Sigmoid colon (tissue), 7 donors: Measurements from ENCODE around the gene PYGB. TPM values are rescaled to one million over a fixed set of nuclear protein-coding genes. Genes with fewer than 3 reads are reported as not detected.

ENCODE experiments used
- DNase-seq: peaks from one replicate; pipeline ENCODE4 v3.0.0-alpha.2; 2019
- H3K27ac ChIP-seq, 4 donors: fragments of 200-600 bp; sonication (generic); one replicate each; pipeline ENCODE4 v1.5.1; 2016 to 2019; ENCODE audit warnings: mild to moderate bottlenecking in 1 of 4
- H3K27me3 ChIP-seq, 3 donors: fragments of 200-600 bp; sonication (generic); one replicate each; pipeline ENCODE4 v1.5.1; 2019; ENCODE audit warnings: mild to moderate bottlenecking in 1 of 3
- H3K36me3 ChIP-seq, 4 donors: fragments of 200-600 bp; sonication (generic); one replicate each; pipeline ENCODE4 v1.5.1; 2016 to 2019
- H3K4me1 ChIP-seq, 4 donors: fragments of 200-600 bp; sonication (generic); one replicate each; pipeline ENCODE4 v1.5.1; 2017 to 2019
- H3K4me3 ChIP-seq, 4 donors: fragments of 200-600 bp; sonication (generic); one replicate each; pipeline ENCODE4 v1.5.1; 2017 to 2019; ENCODE audit warnings: mild to moderate bottlenecking in 2 of 4, moderate library complexity in 1 of 4
- H3K9me3 ChIP-seq, 4 donors: fragments of 200-600 bp in 3 of 4; sonication (generic) in 3 of 4; one replicate each; pipeline versions ENCODE4 v1.5.1 to v1.6.1; 2013 to 2019
- EP300 ChIP-seq, 4 donors: sonication (generic); formaldehyde crosslinking; IDR thresholded peaks; one replicate each; pipeline ENCODE4 v1.6.1; 2017; ENCODE audit warnings: antibody characterized with exemption in 4 of 4
- POLR2A ChIP-seq, 2 donors: fragments of 450-650 bp; IDR thresholded peaks; one replicate each; pipeline ENCODE4 v1.6.1; 2016; ENCODE audit warnings: antibody characterized with exemption in 2 of 2, mild to moderate bottlenecking in 2 of 2, moderate library complexity in 2 of 2
- POLR2AphosphoS5 ChIP-seq, 4 donors: sonication (generic); formaldehyde crosslinking; IDR thresholded peaks; one replicate each; pipeline ENCODE4 v1.6.1; 2017; ENCODE audit warnings: antibody characterized with exemption in 4 of 4
- WGBS, 2 donors: extraction: QIAGEN DNeasy Blood & Tissue Kit; methylation state at CpG; one replicate each; pipeline ENCODE4 v1.1.7; 2013; 5-methylcytosine and 5-hydroxymethylcytosine counted together
- intact Hi-C: fragments of 100-400 bp; cut with DNase I; formaldehyde crosslinking; loops from one replicate; pipeline ENCODE4 v1.15.1; 2023
- polyA plus RNA-seq, 3 donors: library from polyadenylated mRNA; stranded (reverse); fragments of 200-250 nt; gene quantifications; one replicate each; pipeline ENCODE4 v1.2.3, GENCODE V29; 2013
- total RNA-seq, 4 donors: library from RNA; depleted of rRNA; stranded (reverse); fragments of >200 nt; gene quantifications; one replicate each; pipeline ENCODE4 v1.1.0, GENCODE V29; 2016
- TF ChIP-seq, protein P1 (sequence below), 4 experiments: fragments of 450-650 bp in 3 of 4; fragments of 200-600 bp in 1 of 4; IDR thresholded peaks; one replicate each; pipeline ENCODE4 v1.5.1; 2016 to 2019; ENCODE audit warnings: antibody characterized with exemption in 4 of 4, mild to moderate bottlenecking in 3 of 4, moderate library complexity in 2 of 4
- donor health status: healthy with polysubstance abuse.
- donor health status: Bipolar disorder and iron deficiency.
- donor health status: healthy.

Gene PYGB
- total and polyA plus RNA-seq, 7 donors, result 45.6 to 317 (median 198) TPM

DNA sequence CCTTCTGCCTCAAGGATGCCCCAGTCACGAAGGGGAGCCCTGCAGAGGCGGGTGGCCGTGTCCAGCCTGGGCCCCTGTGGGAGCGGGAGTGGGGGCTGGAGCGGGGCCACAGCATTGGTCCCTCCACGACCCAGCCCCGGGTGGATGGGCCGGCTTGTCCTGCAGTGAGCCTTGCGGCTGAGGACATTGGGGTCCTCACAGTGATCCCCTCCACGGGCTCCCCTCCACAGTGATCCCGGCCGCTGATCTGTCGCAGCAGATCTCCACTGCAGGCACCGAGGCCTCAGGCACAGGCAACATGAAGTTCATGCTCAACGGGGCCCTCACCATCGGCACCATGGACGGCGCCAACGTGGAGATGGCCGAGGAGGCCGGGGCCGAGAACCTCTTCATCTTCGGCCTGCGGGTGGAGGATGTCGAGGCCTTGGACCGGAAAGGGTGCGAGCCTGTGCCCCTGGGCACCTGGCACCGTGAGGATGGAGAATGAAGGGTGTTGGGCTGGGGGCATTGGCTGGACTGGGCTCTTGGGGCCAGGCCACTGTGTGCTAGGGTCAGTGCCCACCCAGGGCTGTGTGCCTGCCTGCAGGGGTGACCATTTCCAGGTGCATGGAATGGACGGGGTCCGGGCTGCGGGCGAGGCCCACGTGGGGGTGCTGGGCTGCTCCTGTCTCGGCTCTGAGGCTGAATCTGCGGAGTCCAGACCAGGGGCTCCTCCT, 44.4 kb downstream of the PYGB start:
- intact Hi-C loops, result no loop called here
- Histone ChIP-seq H3K36me3 (peaks cover 32 to 86% (median 69%) of the 10 kb centered on the region in 4 donors), H3K4me3 (no peak overlapping the region), H3K27me3 (no peaks in the 10 kb centered on the region), H3K9me3 (no peaks in the 10 kb centered on the region), H3K27ac (peak overlapping the region; percentile 6 to 73 (median 34)), H3K4me1 (peaks cover 0 to 36% (median 34%) of the 10 kb centered on the region in 4 donors)
- DNase-seq, result no peak
- TF ChIP-seq EP300 (IDR thresholded peaks at IDR 0.05) (no peak), POLR2AphosphoS5 (IDR thresholded peaks at IDR 0.05) (no peak), POLR2A (IDR thresholded peaks at IDR 0.05) (no peak)
- 91 to 96% methylated on average over 35 of the region's 35 CpGs for WGBS, 2 donors

DNA sequence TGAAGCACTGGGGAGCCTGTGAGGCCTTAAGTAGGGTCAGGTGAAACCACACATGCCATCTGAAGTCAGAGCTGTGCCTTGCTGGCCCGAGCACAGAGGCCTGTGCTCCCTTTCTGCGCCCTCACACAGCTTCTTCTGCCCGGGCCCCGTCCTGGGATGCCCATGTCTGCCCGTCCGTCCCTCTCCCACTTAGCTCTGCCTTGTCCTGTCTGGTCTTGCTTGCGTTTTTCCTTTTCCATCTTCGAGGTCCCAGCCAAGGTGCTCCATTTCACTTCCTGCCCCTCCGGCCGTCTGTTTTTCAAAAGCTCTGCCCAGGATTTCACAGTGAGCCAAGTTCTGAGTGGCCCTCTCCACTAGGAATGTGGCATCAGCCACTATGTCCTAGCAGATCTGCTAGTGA, 45.6 kb downstream of the PYGB start:
- no peaks in the 10 kb centered on the region for H3K9me3 ChIP-seq
- no peak overlapping the region for H3K4me3 ChIP-seq
- peaks cover 0 to 36% (median 34%) of the 10 kb centered on the region in 4 donors for H3K4me1 ChIP-seq
- peak overlapping the region; percentile 65 to 73 (median 68) for H3K27ac ChIP-seq
- TF ChIP-seq POLR2AphosphoS5 (IDR thresholded peaks at IDR 0.05), result peak in 1 of 4 donors; percentile 6
- TF ChIP-seq POLR2A (IDR thresholded peaks at IDR 0.05), result no peak
- intact Hi-C loops, result no loop called here
- peaks cover 32 to 86% (median 64%) of the 10 kb centered on the region in 4 donors for H3K36me3 ChIP-seq
- H3K27me3 ChIP-seq, result no peaks in the 10 kb centered on the region
- DNase-seq, result no peak
- WGBS, 2 donors, result 83 to 92% methylated on average over 10 of the region's 10 CpGs

- Histone ChIP-seq H3K36me3 (peaks cover 29 to 86% (median 62%) of the 10 kb centered on the region in 4 donors), H3K27ac (peak overlapping the region; percentile 65 to 73 (median 68)), H3K9me3 (no peaks in the 10 kb centered on the region), H3K27me3 (no peaks in the 10 kb centered on the region), H3K4me1 (peaks cover 0 to 36% (median 34%) of the 10 kb centered on the region in 4 donors), H3K4me3 (no peak overlapping the region)
- no peak for DNase-seq
- TF ChIP-seq EP300 (IDR thresholded peaks at IDR 0.05) (no peak), POLR2A (IDR thresholded peaks at IDR 0.05) (no peak), POLR2AphosphoS5 (IDR thresholded peaks at IDR 0.05) (no peak)
- TF ChIP-seq, protein P1, sequence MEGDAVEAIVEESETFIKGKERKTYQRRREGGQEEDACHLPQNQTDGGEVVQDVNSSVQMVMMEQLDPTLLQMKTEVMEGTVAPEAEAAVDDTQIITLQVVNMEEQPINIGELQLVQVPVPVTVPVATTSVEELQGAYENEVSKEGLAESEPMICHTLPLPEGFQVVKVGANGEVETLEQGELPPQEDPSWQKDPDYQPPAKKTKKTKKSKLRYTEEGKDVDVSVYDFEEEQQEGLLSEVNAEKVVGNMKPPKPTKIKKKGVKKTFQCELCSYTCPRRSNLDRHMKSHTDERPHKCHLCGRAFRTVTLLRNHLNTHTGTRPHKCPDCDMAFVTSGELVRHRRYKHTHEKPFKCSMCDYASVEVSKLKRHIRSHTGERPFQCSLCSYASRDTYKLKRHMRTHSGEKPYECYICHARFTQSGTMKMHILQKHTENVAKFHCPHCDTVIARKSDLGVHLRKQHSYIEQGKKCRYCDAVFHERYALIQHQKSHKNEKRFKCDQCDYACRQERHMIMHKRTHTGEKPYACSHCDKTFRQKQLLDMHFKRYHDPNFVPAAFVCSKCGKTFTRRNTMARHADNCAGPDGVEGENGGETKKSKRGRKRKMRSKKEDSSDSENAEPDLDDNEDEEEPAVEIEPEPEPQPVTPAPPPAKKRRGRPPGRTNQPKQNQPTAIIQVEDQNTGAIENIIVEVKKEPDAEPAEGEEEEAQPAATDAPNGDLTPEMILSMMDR (IDR thresholded peaks at IDR 0.05), result no peak
- WGBS, 2 donors, result 88 to 92% methylated on average over 13 of the region's 13 CpGs
- intact Hi-C loops, result loop anchor here (2.0 kb wide), 1 partner anchor 105 kb away; no protein-coding TSS in a partner anchor
These were observed 46.1 kb downstream of the PYGB start for GRCh38 chr20:25293910-25294458.

- Histone ChIP-seq H3K27me3 (no peaks in the 10 kb centered on the region), H3K27ac (peak overlapping the region; percentile 65 to 73 (median 68)), H3K4me3 (no peak overlapping the region), H3K4me1 (peaks cover 0 to 36% (median 34%) of the 10 kb centered on the region in 4 donors), H3K9me3 (no peaks in the 10 kb centered on the region), H3K36me3 (peaks cover 29 to 86% (median 56%) of the 10 kb centered on the region in 4 donors)
- TF ChIP-seq, protein P1 (IDR thresholded peaks at IDR 0.05), result peak; percentile 65 to 76 (median 71)
- TF ChIP-seq POLR2A (IDR thresholded peaks at IDR 0.05), result no peak
- no peak for DNase-seq
- intact Hi-C loops, result loop anchor here (2.0 kb wide), 1 partner anchor 104 kb away; no protein-coding TSS in a partner anchor
- WGBS, 2 donors, result 59 to 60% methylated on average over 22 of the region's 22 CpGs
These were observed 46.8 kb downstream of the PYGB start for GRCh38 chr20:25294459-25295385.

GRCh38 chr20:25295386-25296093, 47.7 kb downstream of the PYGB start:
- peak overlapping the region; percentile 65 to 73 (median 68) for H3K27ac ChIP-seq
- TF ChIP-seq POLR2A (IDR thresholded peaks at IDR 0.05) (no peak), POLR2AphosphoS5 (IDR thresholded peaks at IDR 0.05) (peak in 1 of 4 donors; percentile 26), EP300 (IDR thresholded peaks at IDR 0.05) (no peak)
- TF ChIP-seq, protein P1 (IDR thresholded peaks at IDR 0.05), result no peak
- WGBS, 2 donors, result 30 to 63% methylated on average over 10 of the region's 10 CpGs
- no peak overlapping the region for H3K4me3 ChIP-seq
- H3K9me3 ChIP-seq, result no peaks in the 10 kb centered on the region
- H3K36me3 ChIP-seq, result peaks cover 26 to 79% (median 49%) of the 10 kb centered on the region in 4 donors
- H3K4me1 ChIP-seq, result peaks cover 0 to 40% (median 35%) of the 10 kb centered on the region in 4 donors
- DNase-seq, result no peak
- intact Hi-C loops, result loop anchor here (2.0 kb wide), 1 partner anchor 103 kb away; no protein-coding TSS in a partner anchor
- no peaks in the 10 kb centered on the region for H3K27me3 ChIP-seq
